Mesenchymal stem cell (in vitro differentiated cells and primary cell): Measurements from ENCODE around the gene FAM222A.
A peak's percentile ranks its signal among the peaks of the same experiment; 100 is the strongest.

Source experiments
- DNase-seq: peaks from one replicate; pipeline ENCODE4 v3.0.0-alpha.2; 2013
- H2AFZ ChIP-seq: one replicate; pipeline ENCODE4 v1.6.1; 2013; ENCODE audit warnings: low read depth, mild to moderate bottlenecking, control low read depth, inconsistent platforms, low read length, moderate library complexity
- H2AK5ac ChIP-seq: 2 replicates; pipeline ENCODE4 v1.6.1; 2013; ENCODE audit warnings: low read length, moderate library complexity, mild to moderate bottlenecking, inconsistent platforms; ENCODE audit not compliant: severe bottlenecking
- H2BK120ac ChIP-seq: one replicate; pipeline ENCODE4 v1.6.1; 2013; ENCODE audit warnings: low read depth, mild to moderate bottlenecking, inconsistent platforms, low read length, moderate library complexity
- H2BK12ac ChIP-seq, 2 experiments: one replicate each; pipeline ENCODE4 v1.6.1; 2013; ENCODE audit warnings: inconsistent platforms in 2 of 2, low read length in 2 of 2, mild to moderate bottlenecking in 2 of 2, moderate library complexity in 2 of 2, control low read depth in 1 of 2
- H2BK15ac ChIP-seq: one replicate; pipeline ENCODE4 v1.6.1; 2013; ENCODE audit warnings: mild to moderate bottlenecking, low read depth, inconsistent platforms; ENCODE audit not compliant: poor library complexity, severe bottlenecking
- H2BK5ac ChIP-seq: 2 replicates; pipeline ENCODE4 v1.6.1; 2013; ENCODE audit warnings: low read depth, mild to moderate bottlenecking, low read length, control low read depth, inconsistent platforms; ENCODE audit not compliant: poor library complexity, severe bottlenecking
- H3K14ac ChIP-seq, 2 experiments: one replicate each; pipeline ENCODE4 v1.6.1; 2013; ENCODE audit warnings: inconsistent platforms in 2 of 2, low read length in 2 of 2, control low read depth in 1 of 2, mild to moderate bottlenecking in 1 of 2, moderate library complexity in 1 of 2
- H3K18ac ChIP-seq, 2 experiments: one replicate each; pipeline ENCODE4 v1.6.1; 2013; ENCODE audit warnings: inconsistent platforms in 2 of 2, low read length in 2 of 2, control low read depth in 1 of 2, low read depth in 1 of 2, mild to moderate bottlenecking in 1 of 2
- H3K23ac ChIP-seq, 2 experiments: one replicate each; pipeline ENCODE4 v1.6.1; 2013; ENCODE audit warnings: inconsistent platforms in 2 of 2, low read length in 2 of 2, mild to moderate bottlenecking in 2 of 2, moderate library complexity in 2 of 2, control low read depth in 1 of 2
- H3K27ac ChIP-seq: 2 replicates; pipeline ENCODE4 v1.5.1; 2013; ENCODE audit warnings: mild to moderate bottlenecking, moderate library complexity, low read length, control low read depth, inconsistent platforms; ENCODE audit not compliant: poor library complexity, severe bottlenecking
- H3K27me3 ChIP-seq, 2 experiments: 2 replicates each; pipeline versions ENCODE4 v1.6.1 to v1.7.0; 2013; ENCODE audit warnings: low read length in 2 of 2, mild to moderate bottlenecking in 2 of 2, moderate library complexity in 2 of 2, control low read depth in 1 of 2, inconsistent platforms in 1 of 2; ENCODE audit not compliant: control insufficient read depth in 1 of 2, insufficient read depth in 1 of 2
- H3K36me3 ChIP-seq, 2 experiments: 2 replicates each; pipeline versions ENCODE4 v1.6.1 to v1.7.0; 2013; ENCODE audit warnings: low read length in 2 of 2, control low read depth in 1 of 2, inconsistent platforms in 1 of 2, low read depth in 1 of 2, mild to moderate bottlenecking in 1 of 2; ENCODE audit not compliant: insufficient read depth in 2 of 2, control insufficient read depth in 1 of 2
- H3K4ac ChIP-seq, 2 experiments: one replicate each; pipeline ENCODE4 v1.6.1; 2013; ENCODE audit warnings: inconsistent platforms in 2 of 2, low read length in 2 of 2, mild to moderate bottlenecking in 2 of 2, moderate library complexity in 2 of 2, control low read depth in 1 of 2, low read depth in 1 of 2
- H3K4me1 ChIP-seq: 2 replicates; pipeline ENCODE4 v1.6.1; 2013; ENCODE audit warnings: low read depth, low read length, control low read depth; ENCODE audit not compliant: control insufficient read depth, insufficient read depth
- H3K4me2 ChIP-seq: 2 replicates; pipeline ENCODE4 v1.6.1; 2013; ENCODE audit warnings: low read length, mild to moderate bottlenecking, inconsistent platforms; ENCODE audit not compliant: poor library complexity, severe bottlenecking
- H3K4me3 ChIP-seq, 2 experiments: 2 replicates each; pipeline versions ENCODE4 v1.5.1 to v1.7.0; 2013; ENCODE audit warnings: low read length in 2 of 2, mild to moderate bottlenecking in 2 of 2, control low read depth in 1 of 2, low read depth in 1 of 2; ENCODE audit not compliant: insufficient read depth in 1 of 2
- H3K79me1 ChIP-seq: replicated peaks from 2 replicates; pipeline ENCODE4 v1.6.1; 2013; ENCODE audit warnings: mild to moderate bottlenecking, control low read depth, low read length, inconsistent platforms; ENCODE audit not compliant: poor library complexity, severe bottlenecking
- H3K9ac ChIP-seq: 2 replicates; pipeline ENCODE4 v1.7.0; 2013; ENCODE audit warnings: mild to moderate bottlenecking, low read length, moderate library complexity
- H3K9me3 ChIP-seq: 2 replicates; pipeline ENCODE4 v1.7.0; 2013; ENCODE audit warnings: mild to moderate bottlenecking, low read length; ENCODE audit not compliant: control insufficient read depth
- H4K8ac ChIP-seq: one replicate; pipeline ENCODE4 v1.6.1; 2013; ENCODE audit warnings: inconsistent platforms, mild to moderate bottlenecking, low read length, moderate library complexity
- H4K91ac ChIP-seq: one replicate; pipeline ENCODE4 v1.6.1; 2013; ENCODE audit warnings: mild to moderate bottlenecking, low read length, inconsistent platforms
- WGBS: methylation state at CpG from one replicate; pipeline ENCODE4 v1.1.7; 2013; ENCODE audit warnings: mixed read lengths; 5-methylcytosine and 5-hydroxymethylcytosine counted together

Gene FAM222A

DNA sequence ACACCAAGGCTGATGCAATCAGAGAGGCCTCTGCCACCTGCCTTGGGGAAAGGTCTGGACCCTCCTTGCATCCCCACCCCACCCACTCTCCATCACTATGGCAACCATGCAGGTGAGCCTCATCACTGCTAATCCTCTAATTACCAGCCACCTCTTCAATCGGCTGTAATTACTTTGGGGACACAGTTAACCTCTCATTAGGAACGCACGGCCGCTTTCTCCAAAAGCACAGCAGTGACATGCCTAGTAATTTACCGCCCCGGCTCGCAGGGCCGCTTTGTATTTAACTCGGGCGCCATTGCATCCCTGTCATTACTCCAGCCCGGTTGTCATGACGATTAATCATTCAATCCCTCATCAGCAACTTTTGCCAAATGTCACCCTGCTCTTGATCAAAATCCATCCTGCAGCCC, 36.3 kb upstream of the FAM222A start:
- WGBS = 72% methylated on average over 12 of the region's 12 CpGs
- no peak overlapping the region for H2BK5ac ChIP-seq
- no peak overlapping the region for H2BK120ac ChIP-seq
- H3K4me1 ChIP-seq = no peaks in the 10 kb centered on the region
- H2BK12ac ChIP-seq = no peak overlapping the region
- H3K23ac ChIP-seq = no peak overlapping the region
- no peaks in the 10 kb centered on the region for H3K9me3 ChIP-seq
- H2AK5ac ChIP-seq = no peak overlapping the region
- no peak overlapping the region for H3K27ac ChIP-seq
- no peak overlapping the region for H3K18ac ChIP-seq
- no peaks in the 10 kb centered on the region for H3K36me3 ChIP-seq
- H3K4ac ChIP-seq = no peak overlapping the region
- H3K4me2 ChIP-seq = no peak overlapping the region
- H4K8ac ChIP-seq = no peak overlapping the region
- peaks cover 50 to 64% of the 10 kb centered on the region in 2 experiments for H3K27me3 ChIP-seq
- no peak overlapping the region for H3K14ac ChIP-seq
- no peak overlapping the region for H2AFZ ChIP-seq
- H3K9ac ChIP-seq = no peak overlapping the region
- no peak overlapping the region for H3K4me3 ChIP-seq
- no peak overlapping the region for H4K91ac ChIP-seq
- no peaks in the 10 kb centered on the region for H3K79me1 ChIP-seq
- H2BK15ac ChIP-seq = no peak overlapping the region
- no peak for DNase-seq

DNA sequence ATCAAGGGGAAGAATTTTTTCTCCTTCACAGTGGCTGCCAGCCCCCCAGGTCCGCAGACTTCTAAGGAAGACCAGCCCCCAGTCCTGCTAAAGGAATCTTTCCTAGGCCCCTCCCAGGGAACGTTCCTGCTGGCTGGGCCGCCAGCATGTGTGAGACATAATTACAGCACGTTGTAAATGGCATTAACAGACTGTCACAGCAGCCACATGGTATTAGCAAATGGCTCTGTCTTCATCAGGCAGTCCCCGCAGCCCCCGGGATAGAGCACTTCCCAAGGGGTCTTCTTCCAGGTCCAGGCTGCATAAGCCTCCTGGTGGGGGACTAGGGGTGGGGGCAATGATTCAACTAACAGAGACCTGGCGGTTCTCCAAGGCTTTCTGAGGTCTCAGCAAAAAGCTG, 34.9 kb upstream of the FAM222A start:
- H3K4me2 ChIP-seq = no peak overlapping the region
- no peak overlapping the region for H3K18ac ChIP-seq
- H4K8ac ChIP-seq = no peak overlapping the region
- H3K36me3 ChIP-seq = no peaks in the 10 kb centered on the region
- H2AFZ ChIP-seq = no peak overlapping the region
- H3K27ac ChIP-seq = no peak overlapping the region
- H2BK12ac ChIP-seq = no peak overlapping the region
- H4K91ac ChIP-seq = no peak overlapping the region
- H2AK5ac ChIP-seq = no peak overlapping the region
- H2BK5ac ChIP-seq = no peak overlapping the region
- peaks cover 60 to 69% of the 10 kb centered on the region in 2 experiments for H3K27me3 ChIP-seq
- 9% methylated on average over 7 of the region's 7 CpGs for WGBS
- H3K23ac ChIP-seq = peak overlapping the region in 1 of 2 experiments; percentile 47
- no peak overlapping the region for H3K14ac ChIP-seq
- H3K9ac ChIP-seq = no peak overlapping the region
- no peak overlapping the region for H2BK120ac ChIP-seq
- no peak for DNase-seq
- no peaks in the 10 kb centered on the region for H3K79me1 ChIP-seq
- H3K4ac ChIP-seq = no peak overlapping the region
- no peaks in the 10 kb centered on the region for H3K9me3 ChIP-seq
- no peaks in the 10 kb centered on the region for H3K4me1 ChIP-seq
- no peak overlapping the region for H2BK15ac ChIP-seq
- H3K4me3 ChIP-seq = no peak overlapping the region

DNA sequence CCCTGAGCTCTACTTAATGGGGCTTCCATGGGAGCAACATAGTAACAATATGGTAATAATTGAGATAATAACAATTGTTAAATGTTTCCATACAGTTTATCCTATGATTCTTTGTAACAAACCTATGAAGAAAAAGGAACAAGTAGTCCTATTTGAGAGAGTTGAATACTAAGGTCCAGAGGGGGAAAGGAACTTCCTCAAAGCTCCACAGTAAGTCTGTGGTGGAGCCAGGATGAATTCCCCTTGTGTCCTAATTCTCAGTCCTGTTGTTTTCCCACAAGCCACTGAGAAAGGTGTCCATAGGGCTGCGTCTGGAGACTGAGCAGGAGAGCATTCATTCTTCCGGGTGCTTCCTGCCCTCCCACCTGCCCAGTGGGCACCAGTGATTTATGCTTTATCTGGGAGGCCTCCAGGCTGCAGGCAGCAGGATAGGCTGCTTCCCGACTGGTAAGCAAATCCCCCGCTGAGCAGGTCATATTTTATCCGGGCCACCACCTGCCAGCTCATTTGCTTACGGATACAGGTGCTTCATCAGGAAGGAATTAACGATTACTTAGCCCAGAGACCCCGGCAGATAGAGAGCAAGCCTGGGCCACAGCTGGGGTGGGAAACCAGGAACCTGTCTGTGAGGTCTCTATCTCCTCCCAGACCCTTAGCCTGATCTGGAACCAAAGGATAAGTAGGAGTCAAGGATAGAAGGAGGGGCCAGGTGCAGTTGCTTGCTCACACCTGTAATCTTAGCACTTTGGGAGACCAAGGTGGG, 33.9 kb upstream of the FAM222A start:
- Histone ChIP-seq H3K4me2 (no peak overlapping the region), H3K18ac (no peak overlapping the region), H2BK15ac (no peak overlapping the region), H4K8ac (no peak overlapping the region), H3K4me3 (no peak overlapping the region), H3K36me3 (no peaks in the 10 kb centered on the region), H2BK5ac (no peak overlapping the region), H3K9me3 (no peaks in the 10 kb centered on the region), H3K79me1 (no peaks in the 10 kb centered on the region), H2AFZ (no peak overlapping the region), H4K91ac (no peak overlapping the region), H3K23ac (no peak overlapping the region), H3K14ac (no peak overlapping the region), H3K27me3 (peaks cover 58 to 68% of the 10 kb centered on the region in 2 experiments), H3K27ac (no peak overlapping the region), H3K4ac (no peak overlapping the region), H2AK5ac (no peak overlapping the region), H3K4me1 (no peaks in the 10 kb centered on the region), H3K9ac (no peak overlapping the region), H2BK12ac (no peak overlapping the region), H2BK120ac (no peak overlapping the region)
- 47% methylated on average over 8 of the region's 8 CpGs for WGBS
- no peak for DNase-seq

DNA sequence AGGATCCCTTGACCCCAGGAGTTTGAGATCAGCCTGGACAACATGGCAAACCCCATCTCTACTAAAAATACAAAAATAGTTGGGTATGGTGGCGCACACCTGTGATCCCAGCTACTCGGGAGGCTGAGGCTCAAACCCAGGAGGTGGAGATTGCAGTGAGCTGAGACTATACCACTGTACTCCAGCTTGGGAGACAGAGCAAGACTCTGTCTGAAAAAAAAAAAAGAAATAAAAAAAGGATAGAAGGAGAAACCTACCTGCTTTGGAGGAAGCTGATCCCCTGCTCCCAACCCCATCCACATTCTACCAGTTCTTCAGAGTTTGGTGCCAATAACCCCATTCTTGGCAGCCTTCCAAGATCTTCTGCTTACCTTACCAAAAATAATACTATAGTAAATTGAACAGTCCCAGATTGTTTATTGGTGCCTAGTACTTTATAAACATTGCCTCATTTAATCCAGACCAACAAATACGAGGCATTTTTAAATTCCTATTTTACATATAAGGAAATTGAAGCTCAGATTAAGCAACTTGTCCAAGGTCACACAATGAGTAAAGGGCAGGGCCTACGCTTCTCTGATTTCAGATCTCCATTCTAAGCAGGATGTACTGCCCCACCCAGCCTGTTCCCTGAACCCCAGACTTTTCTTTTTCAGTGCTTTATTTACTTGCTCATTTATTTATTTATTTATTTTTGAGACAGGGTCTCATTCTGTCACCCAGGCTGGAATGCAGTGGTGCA, 33.2 kb upstream of the FAM222A start:
- no peak overlapping the region for H2AFZ ChIP-seq
- no peaks in the 10 kb centered on the region for H3K4me1 ChIP-seq
- H3K14ac ChIP-seq = no peak overlapping the region
- no peak overlapping the region for H3K23ac ChIP-seq
- WGBS = 84% methylated on average over 4 of the region's 4 CpGs
- H3K9me3 ChIP-seq = no peaks in the 10 kb centered on the region
- H2BK120ac ChIP-seq = no peak overlapping the region
- H3K4ac ChIP-seq = no peak overlapping the region
- no peak overlapping the region for H3K18ac ChIP-seq
- H2BK12ac ChIP-seq = no peak overlapping the region
- no peak overlapping the region for H4K8ac ChIP-seq
- H3K27me3 ChIP-seq = peaks cover 58 to 67% of the 10 kb centered on the region in 2 experiments
- no peak overlapping the region for H3K4me2 ChIP-seq
- DNase-seq = no peak
- no peaks in the 10 kb centered on the region for H3K79me1 ChIP-seq
- H2AK5ac ChIP-seq = no peak overlapping the region
- no peak overlapping the region for H4K91ac ChIP-seq
- no peak overlapping the region for H3K9ac ChIP-seq
- no peak overlapping the region for H3K4me3 ChIP-seq
- no peaks in the 10 kb centered on the region for H3K36me3 ChIP-seq
- H2BK15ac ChIP-seq = no peak overlapping the region
- H2BK5ac ChIP-seq = no peak overlapping the region
- no peak overlapping the region for H3K27ac ChIP-seq
